ENCODE results near the gene IFT172.

- TF ChIP-seq EGR1 (IDR thresholded peaks at IDR 0.05; ENCODE audit: low read depth) (no peak), SIN3A (IDR thresholded peaks at IDR 0.05; ENCODE audit: low read depth) (no peak), CBX3 (IDR thresholded peaks at IDR 0.05; ENCODE audit: low read depth) (no peak), SRF (IDR thresholded peaks at IDR 0.05; ENCODE audit: low read depth) (no peak), CTCF (IDR thresholded peaks at IDR 0.05 in 2 of 3, conservative IDR thresholded peaks at IDR 0.05 in 1 of 3; ENCODE audit: borderline replicate concordance in 1 of 3, insufficient read depth in 1 of 3, low read depth in 2 of 3, low read length in 2 of 3) (no peak)
Observed at GRCh38 chr2:27518113-27518781, 28.7 kb upstream of the IFT172 start.

All from HCT116 (cell line).